Measurements from ENCODE around the gene CASQ2.

DNA sequence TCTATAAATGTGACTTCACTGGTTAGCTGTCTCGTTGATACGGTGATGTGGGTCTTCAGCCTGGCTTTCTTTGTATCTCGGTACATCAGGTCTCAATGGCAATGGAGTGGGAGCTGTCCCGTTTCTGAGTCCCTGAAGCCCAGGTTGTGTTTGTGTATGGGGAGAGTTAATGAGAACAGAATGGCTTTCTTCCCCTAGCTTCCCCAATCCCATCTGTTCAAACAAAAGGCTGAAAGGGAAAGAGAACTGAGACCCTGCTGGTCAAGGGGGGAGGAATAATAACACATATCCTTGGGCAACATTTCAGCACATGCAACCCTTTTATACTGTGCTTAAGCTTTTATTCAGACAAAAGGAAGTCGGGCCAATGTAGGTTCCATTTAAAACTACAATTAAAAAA lies 28.4 kb upstream of the CASQ2 start:
- TF ChIP-seq POLR2A (IDR thresholded peaks at IDR 0.05): no peak
- TF ChIP-seq, protein P1, sequence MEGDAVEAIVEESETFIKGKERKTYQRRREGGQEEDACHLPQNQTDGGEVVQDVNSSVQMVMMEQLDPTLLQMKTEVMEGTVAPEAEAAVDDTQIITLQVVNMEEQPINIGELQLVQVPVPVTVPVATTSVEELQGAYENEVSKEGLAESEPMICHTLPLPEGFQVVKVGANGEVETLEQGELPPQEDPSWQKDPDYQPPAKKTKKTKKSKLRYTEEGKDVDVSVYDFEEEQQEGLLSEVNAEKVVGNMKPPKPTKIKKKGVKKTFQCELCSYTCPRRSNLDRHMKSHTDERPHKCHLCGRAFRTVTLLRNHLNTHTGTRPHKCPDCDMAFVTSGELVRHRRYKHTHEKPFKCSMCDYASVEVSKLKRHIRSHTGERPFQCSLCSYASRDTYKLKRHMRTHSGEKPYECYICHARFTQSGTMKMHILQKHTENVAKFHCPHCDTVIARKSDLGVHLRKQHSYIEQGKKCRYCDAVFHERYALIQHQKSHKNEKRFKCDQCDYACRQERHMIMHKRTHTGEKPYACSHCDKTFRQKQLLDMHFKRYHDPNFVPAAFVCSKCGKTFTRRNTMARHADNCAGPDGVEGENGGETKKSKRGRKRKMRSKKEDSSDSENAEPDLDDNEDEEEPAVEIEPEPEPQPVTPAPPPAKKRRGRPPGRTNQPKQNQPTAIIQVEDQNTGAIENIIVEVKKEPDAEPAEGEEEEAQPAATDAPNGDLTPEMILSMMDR (IDR thresholded peaks at IDR 0.05): no peak

Measured in uterus (tissue), 2 donors.